OCI-LY7 (cell line): ENCODE data around the gene ZNF569.
"Not testable (repeated sequence)": the region's sequence is repeated elsewhere in the genome, so short reads cannot be mapped to it uniquely, and the experiment has no call there.

Source experiments
- EZH2phosphoT487 ChIP-seq: fragments of 200-600 bp; sonication (generic); IDR thresholded peaks from 2 replicates; pipeline ENCODE4 v1.6.1; 2018; ENCODE audit warnings: low read depth, borderline replicate concordance, mild to moderate bottlenecking, mixed run types, antibody characterized with exemption, low read length, moderate library complexity, mixed read lengths
- TF ChIP-seq, protein P1 (sequence below): fragments of 200-600 bp; sonication (generic); conservative IDR thresholded peaks from 2 replicates; pipeline ENCODE4 v1.5.1; 2014; ENCODE audit warnings: mild to moderate bottlenecking, antibody characterized with exemption, low read length, moderate library complexity, mixed read lengths

DNA sequence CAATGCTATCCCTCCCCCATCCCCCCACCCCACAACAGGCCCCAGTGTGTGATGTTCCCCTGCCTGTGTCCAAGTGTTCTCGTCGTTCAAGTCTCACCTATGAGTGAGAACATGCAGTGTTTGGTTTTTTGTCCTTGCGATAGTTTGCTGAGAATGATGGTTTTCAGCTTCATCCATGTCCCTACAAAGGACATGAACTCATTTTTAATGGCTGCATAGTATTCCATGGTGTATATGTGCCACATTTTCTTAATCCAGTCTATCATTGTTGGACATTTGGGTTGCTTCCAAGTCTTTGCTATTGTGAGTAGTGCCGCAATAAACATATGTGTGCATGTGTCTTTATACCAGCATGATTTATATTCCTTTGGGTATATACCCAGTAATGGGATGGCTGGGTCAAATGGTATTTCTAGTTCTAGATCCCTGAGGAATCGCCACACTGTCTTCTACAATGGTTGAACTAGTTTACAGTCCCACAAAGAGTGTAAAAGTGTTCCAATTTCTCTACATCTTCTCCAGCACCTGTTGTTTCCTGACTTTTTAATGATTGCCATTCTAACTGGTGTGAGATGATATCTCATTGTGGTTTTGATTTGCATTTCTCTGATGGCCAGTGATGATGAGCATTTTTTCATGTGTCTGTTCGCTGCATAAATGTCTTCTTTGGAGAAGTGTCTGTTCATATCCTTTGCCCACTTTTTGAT lies 61.0 kb downstream of the ZNF569 start:
- TF ChIP-seq, protein P1, sequence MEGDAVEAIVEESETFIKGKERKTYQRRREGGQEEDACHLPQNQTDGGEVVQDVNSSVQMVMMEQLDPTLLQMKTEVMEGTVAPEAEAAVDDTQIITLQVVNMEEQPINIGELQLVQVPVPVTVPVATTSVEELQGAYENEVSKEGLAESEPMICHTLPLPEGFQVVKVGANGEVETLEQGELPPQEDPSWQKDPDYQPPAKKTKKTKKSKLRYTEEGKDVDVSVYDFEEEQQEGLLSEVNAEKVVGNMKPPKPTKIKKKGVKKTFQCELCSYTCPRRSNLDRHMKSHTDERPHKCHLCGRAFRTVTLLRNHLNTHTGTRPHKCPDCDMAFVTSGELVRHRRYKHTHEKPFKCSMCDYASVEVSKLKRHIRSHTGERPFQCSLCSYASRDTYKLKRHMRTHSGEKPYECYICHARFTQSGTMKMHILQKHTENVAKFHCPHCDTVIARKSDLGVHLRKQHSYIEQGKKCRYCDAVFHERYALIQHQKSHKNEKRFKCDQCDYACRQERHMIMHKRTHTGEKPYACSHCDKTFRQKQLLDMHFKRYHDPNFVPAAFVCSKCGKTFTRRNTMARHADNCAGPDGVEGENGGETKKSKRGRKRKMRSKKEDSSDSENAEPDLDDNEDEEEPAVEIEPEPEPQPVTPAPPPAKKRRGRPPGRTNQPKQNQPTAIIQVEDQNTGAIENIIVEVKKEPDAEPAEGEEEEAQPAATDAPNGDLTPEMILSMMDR, result not testable (repeated sequence)
- not testable (repeated sequence) for TF ChIP-seq EZH2phosphoT487
